Measurements from ENCODE around the gene PREX1.
A peak's percentile ranks its signal among the peaks of the same experiment; 100 is the strongest.
"Not testable (repeated sequence)": the region's sequence is repeated elsewhere in the genome, so short reads cannot be mapped to it uniquely, and the experiment has no call there.

Gene PREX1

GRCh38 chr20:48827855-48828733, at the start of gene PREX1:
PREX1 (minus strand) TSS chr20:48827999; CDS start chr20:48827860, 139 bp downstream.
- DNase-seq (ENCODE audit: low spot score), result peak; percentile 46

GRCh38 chr20:48877304-48877703, 49.5 kb upstream of the PREX1 start:
- no peak for DNase-seq (ENCODE audit: low spot score)

- DNase-seq (ENCODE audit: low spot score), result no peak
These were observed 48.1 kb upstream of the PREX1 start for GRCh38 chr20:48875914-48876240.

GRCh38 chr20:48875233-48875913, 47.6 kb upstream of the PREX1 start:
- DNase-seq (ENCODE audit: low spot score), result no peak

GRCh38 chr20:48869442-48869841, 41.6 kb upstream of the PREX1 start:
- DNase-seq (ENCODE audit: low spot score), result not testable (repeated sequence)

GRCh38 chr20:48866936-48867335, 39.1 kb upstream of the PREX1 start:
- no peak for DNase-seq (ENCODE audit: low spot score)

- no peak for DNase-seq (ENCODE audit: low spot score)
These were observed 37.0 kb upstream of the PREX1 start for GRCh38 chr20:48864738-48865318.

GRCh38 chr20:48864254-48864653, 36.5 kb upstream of the PREX1 start:
- DNase-seq (ENCODE audit: low spot score), result no peak

GRCh38 chr20:48862279-48862678, 34.5 kb upstream of the PREX1 start:
- DNase-seq (ENCODE audit: low spot score), result no peak

GRCh38 chr20:48861444-48861843, 33.6 kb upstream of the PREX1 start:
- DNase-seq (ENCODE audit: low spot score), result no peak

GRCh38 chr20:48858075-48858790, 30.4 kb upstream of the PREX1 start:
- DNase-seq (ENCODE audit: low spot score), result no peak

- DNase-seq (ENCODE audit: low spot score), result no peak
These were observed 28.3 kb upstream of the PREX1 start for GRCh38 chr20:48856130-48856529.

GRCh38 chr20:48855046-48855445, 27.2 kb upstream of the PREX1 start:
- DNase-seq (ENCODE audit: low spot score), result no peak

- DNase-seq (ENCODE audit: low spot score), result no peak
These were observed 24.8 kb upstream of the PREX1 start for GRCh38 chr20:48852609-48853008.

- no peak for DNase-seq (ENCODE audit: low spot score)
These were observed 23.8 kb upstream of the PREX1 start for GRCh38 chr20:48851579-48851978.

GRCh38 chr20:48850977-48851299, 23.1 kb upstream of the PREX1 start:
- no peak for DNase-seq (ENCODE audit: low spot score)

GRCh38 chr20:48850257-48850976, 22.6 kb upstream of the PREX1 start:
- no peak for DNase-seq (ENCODE audit: low spot score)

- DNase-seq (ENCODE audit: low spot score), result no peak
These were observed 22.0 kb upstream of the PREX1 start for GRCh38 chr20:48849779-48850178.

GRCh38 chr20:48849299-48849698, 21.5 kb upstream of the PREX1 start:
- no peak for DNase-seq (ENCODE audit: low spot score)

GRCh38 chr20:48847498-48848205, 19.9 kb upstream of the PREX1 start:
- DNase-seq (ENCODE audit: low spot score), result no peak
